Neural progenitor cell (in vitro differentiated cells): ENCODE measurements around the gene ABCC2.

Experiments used
- EZH2phosphoT487 ChIP-seq: fragments of 200-600 bp; sonication (generic); IDR thresholded peaks from 2 replicates; pipeline ENCODE4 v1.6.1; 2017; ENCODE audit warnings: antibody characterized with exemption
- TF ChIP-seq, protein P1 (sequence below): fragments of 200-600 bp; sonication (generic); IDR thresholded peaks from 2 replicates; pipeline ENCODE4 v1.5.1; 2017; ENCODE audit warnings: antibody characterized with exemption, mild to moderate bottlenecking

DNA sequence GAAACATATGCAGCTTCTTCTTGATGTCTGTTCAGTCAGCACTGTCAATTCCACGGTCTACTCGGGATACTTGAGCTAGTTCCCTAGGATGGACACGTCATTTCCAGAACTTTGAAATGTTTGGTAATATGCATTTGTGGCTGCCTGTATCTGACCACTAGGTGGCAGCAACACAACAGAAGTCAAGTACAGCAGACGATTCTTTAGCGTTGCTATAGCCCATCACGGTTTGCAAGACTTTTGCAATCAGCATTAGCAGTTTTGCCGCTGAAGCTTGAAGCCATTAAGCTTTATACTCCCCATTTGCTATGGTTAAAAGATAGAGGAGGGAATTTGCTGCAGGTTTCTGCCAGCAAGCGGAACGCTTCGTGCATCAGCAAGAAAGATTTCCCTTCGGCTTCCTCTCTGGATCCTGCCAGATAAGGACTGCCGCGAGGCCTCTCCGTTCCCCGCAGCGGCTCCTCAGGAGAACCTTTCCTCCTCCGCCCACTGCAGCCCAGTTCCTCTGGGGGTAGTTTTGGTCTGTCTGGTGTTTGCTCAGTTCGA is 63.5 kb downstream of the ABCC2 start:
- no peak for TF ChIP-seq EZH2phosphoT487
- TF ChIP-seq, protein P1, sequence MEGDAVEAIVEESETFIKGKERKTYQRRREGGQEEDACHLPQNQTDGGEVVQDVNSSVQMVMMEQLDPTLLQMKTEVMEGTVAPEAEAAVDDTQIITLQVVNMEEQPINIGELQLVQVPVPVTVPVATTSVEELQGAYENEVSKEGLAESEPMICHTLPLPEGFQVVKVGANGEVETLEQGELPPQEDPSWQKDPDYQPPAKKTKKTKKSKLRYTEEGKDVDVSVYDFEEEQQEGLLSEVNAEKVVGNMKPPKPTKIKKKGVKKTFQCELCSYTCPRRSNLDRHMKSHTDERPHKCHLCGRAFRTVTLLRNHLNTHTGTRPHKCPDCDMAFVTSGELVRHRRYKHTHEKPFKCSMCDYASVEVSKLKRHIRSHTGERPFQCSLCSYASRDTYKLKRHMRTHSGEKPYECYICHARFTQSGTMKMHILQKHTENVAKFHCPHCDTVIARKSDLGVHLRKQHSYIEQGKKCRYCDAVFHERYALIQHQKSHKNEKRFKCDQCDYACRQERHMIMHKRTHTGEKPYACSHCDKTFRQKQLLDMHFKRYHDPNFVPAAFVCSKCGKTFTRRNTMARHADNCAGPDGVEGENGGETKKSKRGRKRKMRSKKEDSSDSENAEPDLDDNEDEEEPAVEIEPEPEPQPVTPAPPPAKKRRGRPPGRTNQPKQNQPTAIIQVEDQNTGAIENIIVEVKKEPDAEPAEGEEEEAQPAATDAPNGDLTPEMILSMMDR: peak; percentile 99
